ENCODE measurements around the gene MYH11. TPM values are rescaled to one million over a fixed set of nuclear protein-coding genes. Genes with fewer than 3 reads are reported as not detected.
"Not testable (repeated sequence)": the region's sequence is repeated elsewhere in the genome, so short reads cannot be mapped to it uniquely, and the experiment has no call there.

Gene MYH11
- total and polyA plus RNA-seq, 7 donors: 6.1 to 26.4 (median 14.1) TPM

GRCh38 chr16:15816228-15816627, 40.6 kb downstream of the MYH11 start:
- intact Hi-C loops (cut with DNase I): loop anchor here in 1 of 2 donors (5.0 kb wide), 1 partner anchor 39 kb away; no protein-coding TSS in a partner anchor
- H3K36me3 ChIP-seq (ENCODE audit: insufficient read depth in 1 of 2, low read depth in 1 of 2): no peaks in the 10 kb centered on the region
- ATAC-seq: no peak
- no peak overlapping the region for H3K4me3 ChIP-seq
- no peaks in the 10 kb centered on the region for H3K27me3 ChIP-seq (ENCODE audit: insufficient read depth in 3 of 3, low read length in 2 of 3)
- no peak overlapping the region for H3K27ac ChIP-seq
- TF ChIP-seq CTCF (IDR thresholded peaks at IDR 0.05): no peak
- H3K9me3 ChIP-seq: peaks cover 10% of the 10 kb centered on the region
- peaks cover 7% of the 10 kb centered on the region for H3K4me1 ChIP-seq
- no peak for DNase-seq

GRCh38 chr16:15812401-15812750, 44.5 kb downstream of the MYH11 start:
- DNase-seq; H3K4me1 ChIP-seq; H3K9me3 ChIP-seq; intact Hi-C loops (cut with DNase I); H3K4me3 ChIP-seq; H3K27me3 ChIP-seq (ENCODE audit: insufficient read depth in 3 of 3, low read length in 2 of 3); H3K36me3 ChIP-seq (ENCODE audit: insufficient read depth in 1 of 2, low read depth in 1 of 2): not testable (repeated sequence)
- peak overlapping the region; percentile 71 for H3K27ac ChIP-seq
- WGBS, 3 donors: 60 to 75% (median 62%) methylated on average over 3 of the region's 3 CpGs
- peak in 1 of 4 donors; percentile 41 for ATAC-seq

GRCh38 chr16:15811481-15812400, 45.1 kb downstream of the MYH11 start:
- H3K36me3 ChIP-seq (ENCODE audit: insufficient read depth in 1 of 2, low read depth in 1 of 2): no peaks in the 10 kb centered on the region
- TF ChIP-seq CTCF (IDR thresholded peaks at IDR 0.05): no peak
- ATAC-seq (peak; percentile 81 to 93 (median 88)), DNase-seq (no peak)
- H3K4me3 ChIP-seq: peak overlapping the region; percentile 34
- H3K4me1 ChIP-seq: peaks cover 7% of the 10 kb centered on the region
- intact Hi-C loops (cut with DNase I): no loop called here
- H3K27ac ChIP-seq: peak overlapping the region; percentile 71
- 19 to 28% (median 22%) methylated on average over 13 of the region's 13 CpGs for WGBS, 3 donors
- peaks cover 10% of the 10 kb centered on the region for H3K9me3 ChIP-seq
- H3K27me3 ChIP-seq (ENCODE audit: insufficient read depth in 3 of 3, low read length in 2 of 3): no peaks in the 10 kb centered on the region

- Histone ChIP-seq H3K27me3 (ENCODE audit: insufficient read depth in 3 of 3, low read length in 2 of 3) (no peaks in the 10 kb centered on the region), H3K36me3 (ENCODE audit: insufficient read depth in 1 of 2, low read depth in 1 of 2) (no peaks in the 10 kb centered on the region), H3K9me3 (peaks cover 2% of the 10 kb centered on the region), H3K4me3 (no peak overlapping the region), H3K27ac (no peak overlapping the region), H3K4me1 (peaks cover 7% of the 10 kb centered on the region)
- DNase-seq (no peak), ATAC-seq (no peak)
- TF ChIP-seq CTCF (IDR thresholded peaks at IDR 0.05): no peak
- 91 to 95% (median 93%) methylated on average over 3 of the region's 3 CpGs for WGBS, 3 donors
- intact Hi-C loops (cut with DNase I): no loop called here
These were observed 45.9 kb downstream of the MYH11 start for GRCh38 chr16:15810949-15811348.

GRCh38 chr16:15810411-15810810, 46.4 kb downstream of the MYH11 start:
- H3K36me3 ChIP-seq (ENCODE audit: insufficient read depth in 1 of 2, low read depth in 1 of 2): no peaks in the 10 kb centered on the region
- no peak overlapping the region for H3K27ac ChIP-seq
- DNase-seq (no peak), ATAC-seq (no peak)
- intact Hi-C loops (cut with DNase I): no loop called here
- no peak overlapping the region for H3K4me3 ChIP-seq
- 31 to 40% (median 39%) methylated on average over 4 of the region's 4 CpGs for WGBS, 3 donors
- H3K9me3 ChIP-seq: no peaks in the 10 kb centered on the region
- no peak for TF ChIP-seq CTCF (IDR thresholded peaks at IDR 0.05)
- peaks cover 7% of the 10 kb centered on the region for H3K4me1 ChIP-seq
- H3K27me3 ChIP-seq (ENCODE audit: insufficient read depth in 3 of 3, low read length in 2 of 3): no peaks in the 10 kb centered on the region

- H3K4me3 ChIP-seq; H3K9me3 ChIP-seq; H3K4me1 ChIP-seq; H3K27ac ChIP-seq; intact Hi-C loops (cut with DNase I); H3K27me3 ChIP-seq (ENCODE audit: insufficient read depth in 3 of 3, low read length in 2 of 3); ATAC-seq; H3K36me3 ChIP-seq (ENCODE audit: insufficient read depth in 1 of 2, low read depth in 1 of 2); DNase-seq: not testable (repeated sequence)
- 87 to 90% (median 89%) methylated on average over 7 of the region's 7 CpGs for WGBS, 3 donors
These were observed 47.5 kb downstream of the MYH11 start for GRCh38 chr16:15809297-15809696.

Data from psoas muscle (tissue), 8 donors.